GM20000 (cell line): Measurements from ENCODE around the gene MYORG.

Source experiments
- DNase-seq: peaks from one replicate; pipeline ENCODE4 v3.0.0; 2012; ENCODE audit warnings: low spot score
- TF ChIP-seq, protein P1 (sequence below): IDR thresholded peaks from 2 replicates; pipeline ENCODE4 v1.5.1; 2012; ENCODE audit warnings: mild to moderate bottlenecking, control low read depth; ENCODE audit errors: extremely low read depth, missing control alignments

MYORG gene

DNA sequence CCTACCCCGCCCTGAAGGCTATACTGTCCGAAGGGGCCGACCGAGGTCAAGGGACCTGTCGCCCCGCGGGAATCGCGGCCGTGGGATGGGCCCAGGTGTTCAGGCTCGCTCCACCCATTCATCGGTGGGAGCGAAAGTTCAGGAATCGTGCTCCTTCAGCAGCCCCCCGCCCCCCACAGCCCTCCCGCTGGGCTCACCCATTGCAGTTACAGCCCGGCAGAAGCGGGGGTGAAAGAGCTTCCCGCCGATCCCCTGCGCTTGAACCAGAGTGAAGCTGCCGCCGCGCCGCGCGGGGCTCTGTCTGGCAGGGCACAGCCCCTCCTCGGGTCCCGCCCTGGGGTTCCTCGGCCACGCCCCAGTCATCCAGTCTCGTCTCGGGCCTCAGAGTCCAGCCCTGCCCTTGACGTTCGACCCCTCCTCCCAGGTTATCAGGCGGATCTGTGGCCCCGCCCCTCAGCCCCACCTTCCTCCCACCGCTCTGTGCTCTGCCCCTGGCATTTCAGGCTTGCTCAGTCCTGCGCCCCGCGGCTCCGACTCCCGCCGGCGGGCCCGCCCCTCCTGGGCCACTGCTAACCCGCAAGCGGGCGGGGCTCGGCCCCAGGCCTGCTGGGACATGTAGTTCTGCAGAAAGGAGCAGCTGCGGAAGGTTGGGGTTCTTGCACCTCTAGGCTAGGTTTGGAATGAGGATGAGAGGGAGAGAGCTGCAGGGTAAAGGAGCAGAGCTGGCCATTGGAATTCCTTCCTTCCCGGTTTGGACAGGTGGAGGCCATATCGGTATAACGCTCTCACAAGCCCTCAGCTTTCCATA is at the start of gene MYORG:
Gene MYORG, minus strand, starts transcription at position 303 of the 808 bp plus-strand sequence. CDS start 3,955 bp downstream, outside the sequence.
- peak; percentile 99 for DNase-seq
- TF ChIP-seq, protein P1, sequence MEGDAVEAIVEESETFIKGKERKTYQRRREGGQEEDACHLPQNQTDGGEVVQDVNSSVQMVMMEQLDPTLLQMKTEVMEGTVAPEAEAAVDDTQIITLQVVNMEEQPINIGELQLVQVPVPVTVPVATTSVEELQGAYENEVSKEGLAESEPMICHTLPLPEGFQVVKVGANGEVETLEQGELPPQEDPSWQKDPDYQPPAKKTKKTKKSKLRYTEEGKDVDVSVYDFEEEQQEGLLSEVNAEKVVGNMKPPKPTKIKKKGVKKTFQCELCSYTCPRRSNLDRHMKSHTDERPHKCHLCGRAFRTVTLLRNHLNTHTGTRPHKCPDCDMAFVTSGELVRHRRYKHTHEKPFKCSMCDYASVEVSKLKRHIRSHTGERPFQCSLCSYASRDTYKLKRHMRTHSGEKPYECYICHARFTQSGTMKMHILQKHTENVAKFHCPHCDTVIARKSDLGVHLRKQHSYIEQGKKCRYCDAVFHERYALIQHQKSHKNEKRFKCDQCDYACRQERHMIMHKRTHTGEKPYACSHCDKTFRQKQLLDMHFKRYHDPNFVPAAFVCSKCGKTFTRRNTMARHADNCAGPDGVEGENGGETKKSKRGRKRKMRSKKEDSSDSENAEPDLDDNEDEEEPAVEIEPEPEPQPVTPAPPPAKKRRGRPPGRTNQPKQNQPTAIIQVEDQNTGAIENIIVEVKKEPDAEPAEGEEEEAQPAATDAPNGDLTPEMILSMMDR, result no peak

DNA sequence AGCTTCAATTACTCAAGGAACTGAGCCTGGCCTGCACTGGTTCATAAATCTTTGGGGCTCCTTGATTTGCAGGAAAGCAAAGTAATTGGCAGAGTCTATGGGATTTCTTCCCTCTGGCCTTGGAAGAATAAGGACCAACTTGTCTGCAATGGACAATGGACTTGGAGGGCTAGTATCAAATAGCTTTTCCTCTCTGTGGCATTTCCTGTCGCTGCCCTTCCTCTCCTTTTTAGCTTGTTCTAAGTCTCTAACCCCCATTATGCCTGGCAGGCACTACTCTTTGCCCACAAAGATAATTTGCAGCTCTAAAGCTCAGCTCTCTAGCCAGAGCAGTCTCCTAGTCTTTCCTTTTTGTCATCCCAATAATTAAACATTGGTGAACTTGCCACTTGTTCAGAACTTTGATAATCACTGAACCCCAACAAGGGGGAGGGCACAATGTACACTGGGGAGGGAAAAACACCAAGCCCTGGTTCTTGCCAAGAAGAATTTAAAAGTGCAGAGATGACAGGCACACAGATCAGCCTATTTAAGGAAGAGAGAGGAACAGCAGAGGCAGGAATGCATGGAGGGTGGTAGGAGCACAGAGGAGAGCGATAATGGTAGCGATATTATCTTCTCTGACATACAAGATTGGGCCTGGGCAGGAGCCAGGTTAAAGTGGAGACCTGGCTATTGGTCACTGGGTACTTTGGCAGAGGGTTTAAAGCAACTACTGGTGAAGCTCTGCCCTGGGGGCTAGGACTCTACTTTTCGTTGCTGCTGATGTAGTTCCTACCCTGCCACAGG is 43.2 kb upstream of the MYORG start:
- no peak for DNase-seq
- TF ChIP-seq, protein P1, result no peak

GRCh38 chr9:34417734-34418133 is 41.0 kb upstream of the MYORG start:
- TF ChIP-seq, protein P1, result no peak
- DNase-seq, result no peak

- no peak for DNase-seq
- TF ChIP-seq, protein P1, result no peak
Measured at GRCh38 chr9:34413231-34413852, 36.6 kb upstream of the MYORG start.

DNA sequence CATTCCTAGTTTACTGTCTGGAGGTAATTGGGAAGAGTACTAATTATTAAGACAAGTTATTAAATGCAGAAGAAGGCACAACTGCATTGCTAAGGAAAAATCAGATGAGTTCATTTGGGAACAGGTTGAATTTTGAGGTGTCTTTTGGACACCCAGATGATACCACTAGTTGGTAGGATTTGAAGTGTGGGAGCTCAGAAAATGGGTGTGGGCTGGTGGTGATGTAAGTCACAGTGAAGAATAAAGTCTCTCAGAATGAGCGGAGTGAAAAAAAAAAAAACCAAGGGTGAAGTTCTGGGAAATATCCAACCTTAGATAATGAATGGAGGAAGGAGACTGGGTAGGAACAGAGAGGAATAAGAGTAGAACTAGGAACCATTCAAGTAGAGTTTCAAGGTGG is 35.6 kb upstream of the MYORG start:
- no peak for DNase-seq
- TF ChIP-seq, protein P1, result no peak

GRCh38 chr9:34409154-34409553 is 32.5 kb upstream of the MYORG start:
- DNase-seq, result no peak
- TF ChIP-seq, protein P1, result no peak

- DNase-seq, result no peak
- TF ChIP-seq, protein P1, result no peak
Measured at GRCh38 chr9:34408173-34408572, 31.5 kb upstream of the MYORG start.
